Measurements from ENCODE around the gene EDNRA.

Gene EDNRA

DNA sequence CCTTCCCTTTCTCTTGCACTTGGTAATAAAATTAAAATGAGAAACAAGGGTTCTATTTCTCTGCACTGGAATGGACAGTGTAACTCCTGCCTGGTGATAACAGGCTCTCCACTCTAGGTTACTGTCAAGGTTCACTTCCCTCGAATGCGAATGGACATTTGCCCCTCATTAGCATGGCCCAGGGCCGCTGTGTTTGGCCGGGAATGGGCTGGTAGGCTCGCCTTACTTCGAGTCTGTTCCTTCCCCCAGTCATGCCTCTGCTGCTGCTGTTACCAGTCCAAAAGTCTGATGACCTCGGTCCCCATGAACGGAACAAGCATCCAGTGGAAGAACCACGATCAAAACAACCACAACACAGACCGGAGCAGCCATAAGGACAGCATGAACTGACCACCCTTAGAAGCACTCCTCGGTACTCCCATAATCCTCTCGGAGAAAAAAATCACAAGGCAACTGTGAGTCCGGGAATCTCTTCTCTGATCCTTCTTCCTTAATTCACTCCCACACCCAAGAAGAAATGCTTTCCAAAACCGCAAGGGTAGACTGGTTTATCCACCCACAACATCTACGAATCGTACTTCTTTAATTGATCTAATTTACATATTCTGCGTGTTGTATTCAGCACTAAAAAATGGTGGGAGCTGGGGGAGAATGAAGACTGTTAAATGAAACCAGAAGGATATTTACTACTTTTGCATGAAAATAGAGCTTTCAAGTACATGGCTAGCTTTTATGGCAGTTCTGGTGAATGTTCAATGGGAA is 61.5 kb downstream of the EDNRA start:
- H3K9ac ChIP-seq (ENCODE audit: low read depth, low read length) = no peak overlapping the region
- no peaks in the 10 kb centered on the region for H3K9me3 ChIP-seq (ENCODE audit: insufficient read depth, low read depth, low read length)
- peaks cover 12% of the 10 kb centered on the region for H3K4me1 ChIP-seq (ENCODE audit: insufficient read depth, low read length)
- H3K27me3 ChIP-seq (ENCODE audit: insufficient read depth, low read length) = no peaks in the 10 kb centered on the region
- H3K4me3 ChIP-seq (ENCODE audit: low read length) = no peak overlapping the region
- no peak overlapping the region for H3K27ac ChIP-seq (ENCODE audit: low read depth, low read length)
- H3K36me3 ChIP-seq (ENCODE audit: insufficient read depth, low read length) = no peaks in the 10 kb centered on the region
- WGBS = 90% methylated on average over 17 of the region's 17 CpGs

DNA sequence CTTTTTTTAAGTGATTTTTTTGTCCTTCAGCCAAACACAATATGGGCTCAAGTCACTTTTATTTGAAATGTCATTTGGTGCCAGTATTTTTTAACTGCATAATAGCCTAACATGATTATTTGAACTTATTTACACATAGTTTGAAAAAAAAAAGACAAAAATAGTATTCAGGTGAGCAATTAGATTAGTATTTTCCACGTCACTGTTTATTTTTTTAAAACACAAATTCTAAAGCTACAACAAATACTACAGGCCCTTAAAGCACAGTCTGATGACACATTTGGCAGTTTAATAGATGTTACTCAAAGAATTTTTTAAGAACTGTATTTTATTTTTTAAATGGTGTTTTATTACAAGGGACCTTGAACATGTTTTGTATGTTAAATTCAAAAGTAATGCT is 62.1 kb downstream of the EDNRA start:
- Histone ChIP-seq H3K9me3 (ENCODE audit: insufficient read depth, low read depth, low read length) (no peaks in the 10 kb centered on the region), H3K36me3 (ENCODE audit: insufficient read depth, low read length) (no peaks in the 10 kb centered on the region), H3K27me3 (ENCODE audit: insufficient read depth, low read length) (no peaks in the 10 kb centered on the region), H3K27ac (ENCODE audit: low read depth, low read length) (no peak overlapping the region), H3K9ac (ENCODE audit: low read depth, low read length) (no peak overlapping the region), H3K4me3 (ENCODE audit: low read length) (no peak overlapping the region), H3K4me1 (ENCODE audit: insufficient read depth, low read length) (peaks cover 12% of the 10 kb centered on the region)
- WGBS = no CpG with 5 or more reads among the region's 1 CpG

GRCh38 chr4:147546349-147546748 is 65.5 kb downstream of the EDNRA start:
- Histone ChIP-seq H3K9me3 (ENCODE audit: insufficient read depth, low read depth, low read length) (no peaks in the 10 kb centered on the region), H3K27ac (ENCODE audit: low read depth, low read length) (no peak overlapping the region), H3K4me1 (ENCODE audit: insufficient read depth, low read length) (peaks cover 12% of the 10 kb centered on the region), H3K27me3 (ENCODE audit: insufficient read depth, low read length) (no peaks in the 10 kb centered on the region), H3K9ac (ENCODE audit: low read depth, low read length) (no peak overlapping the region), H3K4me3 (ENCODE audit: low read length) (no peak overlapping the region), H3K36me3 (ENCODE audit: insufficient read depth, low read length) (no peaks in the 10 kb centered on the region)
- WGBS = 91% methylated on average over 2 of the region's 2 CpGs

- no peaks in the 10 kb centered on the region for H3K36me3 ChIP-seq (ENCODE audit: insufficient read depth, low read length)
- no peaks in the 10 kb centered on the region for H3K27me3 ChIP-seq (ENCODE audit: insufficient read depth, low read length)
- no peak overlapping the region for H3K27ac ChIP-seq (ENCODE audit: low read depth, low read length)
- H3K9me3 ChIP-seq (ENCODE audit: insufficient read depth, low read depth, low read length) = 0 out of 2 replicates have a peak, but pooled peaks cover 2% of the 10 kb centered on the region
- peaks cover 12% of the 10 kb centered on the region for H3K4me1 ChIP-seq (ENCODE audit: insufficient read depth, low read length)
- no peak overlapping the region for H3K4me3 ChIP-seq (ENCODE audit: low read length)
- 94% methylated on average over 3 of the region's 4 CpGs for whole genome bisulfite sequencing
- H3K9ac ChIP-seq (ENCODE audit: low read depth, low read length) = no peak overlapping the region
Measured at GRCh38 chr4:147547314-147548056, 66.6 kb downstream of the EDNRA start.

DNA sequence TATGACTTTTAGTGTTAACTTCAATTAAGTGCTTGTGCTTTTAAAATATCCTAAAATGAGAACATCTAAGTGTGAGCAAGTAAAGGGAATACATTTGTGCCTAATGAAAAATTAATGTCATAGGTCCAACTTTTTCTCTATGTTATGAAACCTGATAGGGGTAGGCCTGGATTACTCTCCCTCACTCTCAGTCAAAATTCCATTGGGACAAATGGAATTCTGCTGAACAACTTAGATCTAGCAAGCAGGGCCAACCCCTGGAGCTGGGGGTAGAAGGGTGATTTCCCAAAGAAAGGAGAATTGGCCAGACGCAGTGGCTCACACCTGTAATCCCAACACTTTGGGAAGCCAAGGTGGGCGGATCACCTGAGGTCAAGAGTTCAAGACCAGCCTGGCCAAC is 67.4 kb downstream of the EDNRA start:
- H3K4me1 ChIP-seq (ENCODE audit: insufficient read depth, low read length) = peaks cover 6% of the 10 kb centered on the region; the same call in 1 of the 2 replicates
- no peaks in the 10 kb centered on the region for H3K27me3 ChIP-seq (ENCODE audit: insufficient read depth, low read length)
- no peak overlapping the region for H3K4me3 ChIP-seq (ENCODE audit: low read length)
- no peak overlapping the region for H3K9ac ChIP-seq (ENCODE audit: low read depth, low read length)
- H3K36me3 ChIP-seq (ENCODE audit: insufficient read depth, low read length) = no peaks in the 10 kb centered on the region
- no peak overlapping the region for H3K27ac ChIP-seq (ENCODE audit: low read depth, low read length)
- 96% methylated on average over 2 of the region's 2 CpGs for WGBS
- H3K9me3 ChIP-seq (ENCODE audit: insufficient read depth, low read depth, low read length) = 0 out of 2 replicates have a peak, but pooled peaks cover 2% of the 10 kb centered on the region

DNA sequence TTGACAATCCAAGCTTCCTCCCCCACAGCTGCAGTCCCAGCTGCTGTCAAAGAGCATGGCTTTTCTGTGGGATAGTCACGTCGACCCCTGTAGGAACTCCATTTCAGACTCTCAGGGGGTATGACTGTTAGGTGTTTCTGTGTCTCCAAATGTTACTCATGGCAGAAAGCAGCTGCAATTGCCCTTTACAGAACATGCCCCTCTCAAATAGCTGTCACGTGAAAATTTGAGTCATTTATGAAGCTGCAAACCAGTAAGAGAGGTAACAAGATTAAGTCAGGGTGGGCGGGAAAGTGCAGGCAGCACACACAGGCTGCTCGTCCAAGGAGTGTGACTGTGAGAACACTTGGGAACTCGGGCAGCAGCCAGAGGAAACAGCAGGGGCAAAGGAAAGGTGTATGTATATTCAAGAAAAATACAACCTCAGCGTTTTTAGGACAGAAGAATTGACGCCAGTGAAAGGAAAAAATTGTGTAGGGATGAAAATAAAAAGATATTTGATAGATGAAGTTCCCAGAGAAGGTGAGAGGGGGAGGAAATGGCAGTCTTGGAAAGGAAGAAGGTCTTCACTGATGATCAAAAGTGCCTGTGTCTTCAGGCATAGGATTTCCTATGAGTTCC is 69.8 kb downstream of the EDNRA start:
- Histone ChIP-seq H3K9ac (ENCODE audit: low read depth, low read length) (no peak overlapping the region), H3K4me1 (ENCODE audit: insufficient read depth, low read length) (peaks cover 6% of the 10 kb centered on the region; the same call in 1 of the 2 replicates), H3K36me3 (ENCODE audit: insufficient read depth, low read length) (no peaks in the 10 kb centered on the region), H3K4me3 (ENCODE audit: low read length) (no peak overlapping the region), H3K9me3 (ENCODE audit: insufficient read depth, low read depth, low read length) (0 out of 2 replicates have a peak, but pooled peaks cover 2% of the 10 kb centered on the region), H3K27ac (ENCODE audit: low read depth, low read length) (no peak overlapping the region), H3K27me3 (ENCODE audit: insufficient read depth, low read length) (no peaks in the 10 kb centered on the region)
- 76% methylated on average over 8 of the region's 8 CpGs for WGBS

DNA sequence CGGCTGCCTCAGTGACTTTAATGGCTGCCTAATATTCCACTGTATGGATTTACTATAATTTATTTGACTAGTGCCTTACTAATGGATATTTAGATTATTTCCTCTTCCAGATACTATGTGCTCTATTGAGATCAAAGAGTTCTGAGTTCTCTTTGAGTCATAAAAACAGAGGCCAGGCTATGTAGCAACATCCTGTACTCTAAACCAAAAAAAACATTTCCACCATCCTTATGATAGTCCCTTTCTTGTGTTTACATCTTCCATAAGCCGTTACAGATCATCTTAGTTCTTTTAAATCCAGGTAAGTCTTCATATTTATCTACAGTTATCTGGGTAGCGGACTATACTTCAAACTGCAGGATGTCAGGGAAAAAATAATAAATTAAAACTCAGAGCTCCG is 79.7 kb downstream of the EDNRA start:
- WGBS = 100% methylated on average over 4 of the region's 4 CpGs
- Histone ChIP-seq H3K4me3 (ENCODE audit: low read length) (no peak overlapping the region), H3K9me3 (ENCODE audit: insufficient read depth, low read depth, low read length) (no peaks in the 10 kb centered on the region), H3K4me1 (ENCODE audit: insufficient read depth, low read length) (no peaks in the 10 kb centered on the region), H3K36me3 (ENCODE audit: insufficient read depth, low read length) (no peaks in the 10 kb centered on the region), H3K27ac (ENCODE audit: low read depth, low read length) (no peak overlapping the region), H3K9ac (ENCODE audit: low read depth, low read length) (no peak overlapping the region), H3K27me3 (ENCODE audit: insufficient read depth, low read length) (no peaks in the 10 kb centered on the region)

- Histone ChIP-seq H3K36me3 (ENCODE audit: insufficient read depth, low read length) (no peaks in the 10 kb centered on the region), H3K4me3 (ENCODE audit: low read length) (no peak overlapping the region), H3K27me3 (ENCODE audit: insufficient read depth, low read length) (no peaks in the 10 kb centered on the region), H3K9ac (ENCODE audit: low read depth, low read length) (no peak overlapping the region), H3K9me3 (ENCODE audit: insufficient read depth, low read depth, low read length) (no peaks in the 10 kb centered on the region), H3K27ac (ENCODE audit: low read depth, low read length) (no peak overlapping the region), H3K4me1 (ENCODE audit: insufficient read depth, low read length) (0 out of 2 replicates have a peak, but pooled peaks cover 5% of the 10 kb centered on the region)
Measured at GRCh38 chr4:147566762-147567161, 85.9 kb downstream of the EDNRA start.

GRCh38 chr4:147567276-147567675 is 86.4 kb downstream of the EDNRA start:
- H3K9ac ChIP-seq (ENCODE audit: low read depth, low read length) = no peak overlapping the region
- 100% methylated on average over 1 of the region's 1 CpG for WGBS
- no peaks in the 10 kb centered on the region for H3K27me3 ChIP-seq (ENCODE audit: insufficient read depth, low read length)
- no peak overlapping the region for H3K27ac ChIP-seq (ENCODE audit: low read depth, low read length)
- H3K4me1 ChIP-seq (ENCODE audit: insufficient read depth, low read length) = 0 out of 2 replicates have a peak, but pooled peaks cover 5% of the 10 kb centered on the region
- H3K36me3 ChIP-seq (ENCODE audit: insufficient read depth, low read length) = no peaks in the 10 kb centered on the region
- H3K9me3 ChIP-seq (ENCODE audit: insufficient read depth, low read depth, low read length) = no peaks in the 10 kb centered on the region
- no peak overlapping the region for H3K4me3 ChIP-seq (ENCODE audit: low read length)

- Histone ChIP-seq H3K9me3 (ENCODE audit: insufficient read depth, low read depth, low read length) (no peaks in the 10 kb centered on the region), H3K4me1 (ENCODE audit: insufficient read depth, low read length) (0 out of 2 replicates have a peak, but pooled peaks cover 5% of the 10 kb centered on the region), H3K36me3 (ENCODE audit: insufficient read depth, low read length) (no peaks in the 10 kb centered on the region), H3K27me3 (ENCODE audit: insufficient read depth, low read length) (no peaks in the 10 kb centered on the region), H3K4me3 (ENCODE audit: low read length) (no peak overlapping the region), H3K27ac (ENCODE audit: low read depth, low read length) (no peak overlapping the region), H3K9ac (ENCODE audit: low read depth, low read length) (no peak overlapping the region)
- WGBS = 93% methylated on average over 4 of the region's 4 CpGs
Measured at GRCh38 chr4:147570616-147571015, 89.7 kb downstream of the EDNRA start.
